GM21825 (cell line): ENCODE measurements around the gene LYPLA2.
"Not testable (repeated sequence)": the region's sequence is repeated elsewhere in the genome, so short reads cannot be mapped to it uniquely, and the experiment has no call there.

ENCODE experiments used
- ATAC-seq: cut with Tn5 transposase; IDR thresholded peaks from one replicate; pipeline ENCODE4 v1.9.1; 2021; ENCODE audit warnings: mild to moderate bottlenecking, moderate library complexity; ENCODE audit not compliant: unreplicated experiment

The LYPLA2 gene

GRCh38 chr1:23825762-23826522, 35.0 kb downstream of the LYPLA2 start:
- peak; percentile 50 for ATAC-seq

- ATAC-seq = not testable (repeated sequence)
Measured at GRCh38 chr1:23826590-23826989, 35.6 kb downstream of the LYPLA2 start.

GRCh38 chr1:23827717-23828116, 36.8 kb downstream of the LYPLA2 start:
- ATAC-seq = no peak

- ATAC-seq = not testable (repeated sequence)
Measured at GRCh38 chr1:23834156-23834555, 43.2 kb downstream of the LYPLA2 start.

GRCh38 chr1:23836037-23836436, 45.1 kb downstream of the LYPLA2 start:
- ATAC-seq = no peak

GRCh38 chr1:23837908-23838307, 47.0 kb downstream of the LYPLA2 start:
- ATAC-seq = no peak

GRCh38 chr1:23838401-23838866, 47.5 kb downstream of the LYPLA2 start:
- ATAC-seq = peak; percentile 68

GRCh38 chr1:23843644-23844043, 52.7 kb downstream of the LYPLA2 start:
- no peak for ATAC-seq
